ENCODE measurements around the gene ZNF101. TPM values are rescaled to one million over a fixed set of nuclear protein-coding genes. Genes with fewer than 3 reads are reported as not detected.
"Not testable (repeated sequence)": the region's sequence is repeated elsewhere in the genome, so short reads cannot be mapped to it uniquely, and the experiment has no call there.

The ZNF101 gene
- total RNA-seq, 1 donor from 2014 or later = 8.3 TPM

DNA sequence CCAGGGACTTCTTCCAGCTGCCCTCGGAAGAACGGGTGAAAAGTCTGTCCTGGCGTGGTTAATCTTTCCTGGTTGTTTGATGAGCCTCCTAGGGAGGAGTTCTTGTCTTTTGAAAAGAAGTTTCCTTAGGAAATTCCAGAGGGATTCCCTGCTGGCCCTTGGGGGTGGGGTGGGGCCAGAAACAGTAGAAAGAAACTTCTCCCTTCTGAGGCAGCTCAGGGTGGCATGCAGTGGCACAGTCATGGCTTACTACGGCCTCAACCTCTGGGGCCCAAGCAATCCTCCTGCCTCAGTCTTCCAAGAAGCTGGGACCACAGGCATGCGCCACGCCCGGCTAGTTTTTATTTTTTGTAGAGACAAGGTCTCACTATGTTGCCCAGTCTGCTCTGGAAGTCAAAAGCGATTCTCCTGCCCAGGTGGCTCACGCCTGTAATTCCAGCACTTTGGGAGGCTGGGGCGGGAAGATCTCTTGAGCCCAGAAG lies 1.5 kb downstream of the ZNF101 start:
- TF ChIP-seq, protein P1, sequence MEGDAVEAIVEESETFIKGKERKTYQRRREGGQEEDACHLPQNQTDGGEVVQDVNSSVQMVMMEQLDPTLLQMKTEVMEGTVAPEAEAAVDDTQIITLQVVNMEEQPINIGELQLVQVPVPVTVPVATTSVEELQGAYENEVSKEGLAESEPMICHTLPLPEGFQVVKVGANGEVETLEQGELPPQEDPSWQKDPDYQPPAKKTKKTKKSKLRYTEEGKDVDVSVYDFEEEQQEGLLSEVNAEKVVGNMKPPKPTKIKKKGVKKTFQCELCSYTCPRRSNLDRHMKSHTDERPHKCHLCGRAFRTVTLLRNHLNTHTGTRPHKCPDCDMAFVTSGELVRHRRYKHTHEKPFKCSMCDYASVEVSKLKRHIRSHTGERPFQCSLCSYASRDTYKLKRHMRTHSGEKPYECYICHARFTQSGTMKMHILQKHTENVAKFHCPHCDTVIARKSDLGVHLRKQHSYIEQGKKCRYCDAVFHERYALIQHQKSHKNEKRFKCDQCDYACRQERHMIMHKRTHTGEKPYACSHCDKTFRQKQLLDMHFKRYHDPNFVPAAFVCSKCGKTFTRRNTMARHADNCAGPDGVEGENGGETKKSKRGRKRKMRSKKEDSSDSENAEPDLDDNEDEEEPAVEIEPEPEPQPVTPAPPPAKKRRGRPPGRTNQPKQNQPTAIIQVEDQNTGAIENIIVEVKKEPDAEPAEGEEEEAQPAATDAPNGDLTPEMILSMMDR (IDR thresholded peaks at IDR 0.05; ENCODE audit: unreplicated experiment) = no peak
- Mint-ChIP-seq H3K4me3 (peak overlapping the region; percentile 87), H3K9me3 (peaks cover 3% of the 10 kb centered on the region)

DNA sequence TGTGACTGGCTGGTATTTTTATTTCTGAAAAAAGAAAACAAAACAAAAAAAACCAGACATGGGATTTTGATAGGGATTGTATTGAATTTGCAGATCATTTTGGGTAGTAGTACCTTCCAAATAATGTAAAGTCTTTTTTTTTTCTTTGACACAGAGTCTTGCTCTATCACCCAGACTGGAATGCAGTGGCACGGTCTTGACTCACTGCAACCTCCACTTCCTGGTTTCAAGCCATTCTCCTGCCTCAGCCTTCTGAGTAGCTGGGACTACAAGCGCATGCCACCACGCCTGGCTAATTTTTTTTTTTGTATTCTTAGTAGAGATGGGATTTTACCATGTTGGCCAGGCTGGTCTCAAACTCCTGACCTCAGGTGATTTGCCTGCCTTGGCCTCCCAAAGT lies 4.2 kb downstream of the ZNF101 start:
- Mint-ChIP-seq H3K27ac (no peak overlapping the region), H3K9me3 (peaks cover 19% of the 10 kb centered on the region), H3K36me3 (peaks cover 32% of the 10 kb centered on the region), H3K27me3 (ENCODE audit: low read depth) (no peaks in the 10 kb centered on the region), H3K4me3 (no peak overlapping the region), H3K4me1 (peaks cover 12% of the 10 kb centered on the region)
- TF ChIP-seq, protein P1 (IDR thresholded peaks at IDR 0.05; ENCODE audit: unreplicated experiment) = no peak
- DNase-seq (ENCODE audit: low spot score in 2 of 2, unreplicated experiment in 2 of 2) = no peak

More for the DNA sequence above, 1.5 kb downstream of the ZNF101 start:
- Mint-ChIP-seq H3K36me3 (peaks cover 8% of the 10 kb centered on the region), H3K4me1 (peaks cover 12% of the 10 kb centered on the region), H3K27ac (peak overlapping the region; percentile 30), H3K27me3 (ENCODE audit: low read depth) (no peaks in the 10 kb centered on the region)
- no peak for DNase-seq (ENCODE audit: low spot score in 2 of 2, unreplicated experiment in 2 of 2)

GRCh38 chr19:19674315-19674714 lies 5.7 kb downstream of the ZNF101 start:
- peaks cover 6% of the 10 kb centered on the region for H3K4me1 Mint-ChIP-seq
- H3K36me3 Mint-ChIP-seq = peaks cover 47% of the 10 kb centered on the region
- H3K4me3 Mint-ChIP-seq = no peak overlapping the region
- TF ChIP-seq, protein P1 (IDR thresholded peaks at IDR 0.05; ENCODE audit: unreplicated experiment) = no peak
- no peak for DNase-seq (ENCODE audit: low spot score in 2 of 2, unreplicated experiment in 2 of 2)
- no peak overlapping the region for H3K27ac Mint-ChIP-seq
- H3K27me3 Mint-ChIP-seq (ENCODE audit: low read depth) = no peaks in the 10 kb centered on the region
- peaks cover 30% of the 10 kb centered on the region for H3K9me3 Mint-ChIP-seq

DNA sequence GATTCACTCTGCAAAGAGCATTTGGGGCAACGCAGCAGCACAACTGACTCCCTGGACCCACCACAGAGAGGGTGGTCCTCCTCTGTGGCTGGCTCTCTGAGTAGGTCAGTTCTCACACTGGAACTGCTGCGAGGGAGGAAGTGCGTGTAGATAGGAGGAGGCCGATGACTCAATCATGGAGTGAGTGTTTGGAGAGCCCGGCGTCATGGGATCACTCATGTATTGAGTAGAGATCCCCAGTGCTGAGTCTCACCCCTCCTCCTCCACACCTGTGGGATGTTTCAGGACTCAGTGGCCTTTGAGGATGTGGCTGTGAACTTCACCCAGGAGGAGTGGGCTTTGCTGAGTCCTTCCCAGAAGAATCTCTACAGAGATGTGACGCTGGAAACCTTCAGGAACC lies 8.9 kb downstream of the ZNF101 start:
- Mint-ChIP-seq H3K9me3 (peaks cover 45% of the 10 kb centered on the region), H3K27me3 (ENCODE audit: low read depth) (no peaks in the 10 kb centered on the region), H3K4me1 (no peaks in the 10 kb centered on the region), H3K27ac (no peak overlapping the region), H3K36me3 (peaks cover 65% of the 10 kb centered on the region), H3K4me3 (no peak overlapping the region)
- no peak for DNase-seq (ENCODE audit: low spot score in 2 of 2, unreplicated experiment in 2 of 2)
- TF ChIP-seq, protein P1 (IDR thresholded peaks at IDR 0.05; ENCODE audit: unreplicated experiment) = no peak

GRCh38 chr19:19679176-19680073 lies 10.8 kb downstream of the ZNF101 start:
- Mint-ChIP-seq H3K4me3 (no peak overlapping the region), H3K36me3 (peaks cover 74% of the 10 kb centered on the region), H3K27me3 (ENCODE audit: low read depth) (no peaks in the 10 kb centered on the region), H3K27ac (no peak overlapping the region), H3K4me1 (no peaks in the 10 kb centered on the region), H3K9me3 (peaks cover 57% of the 10 kb centered on the region)
- DNase-seq (ENCODE audit: low spot score in 2 of 2, unreplicated experiment in 2 of 2) = no peak
- TF ChIP-seq, protein P1 (IDR thresholded peaks at IDR 0.05; ENCODE audit: unreplicated experiment) = no peak

GRCh38 chr19:19686119-19686518 lies 17.5 kb downstream of the ZNF101 start:
- Mint-ChIP-seq H3K36me3 (peaks cover 37% of the 10 kb centered on the region), H3K9me3 (peaks cover 32% of the 10 kb centered on the region)
- not testable (repeated sequence) for H3K27ac Mint-ChIP-seq; DNase-seq (ENCODE audit: low spot score in 2 of 2, unreplicated experiment in 2 of 2); H3K4me1 Mint-ChIP-seq; H3K4me3 Mint-ChIP-seq; H3K27me3 Mint-ChIP-seq (ENCODE audit: low read depth)

All from mesothelial cell of epicardium (in vitro differentiated cells).